ENCODE measurements around the gene KCNT1. TPM values are rescaled to one million over a fixed set of nuclear protein-coding genes. Genes with fewer than 3 reads are reported as not detected.

KCNT1 gene
- polyA plus RNA-seq (2011; rRNA removed), result not detected in 2 replicates
- polyA minus RNA-seq (2011; rRNA and poly(A)+ RNA removed), result not detected in 2 replicates

GRCh38 chr9:135701959-135702721 is at the start of gene KCNT1:
KCNT1 (plus strand) TSS chr9:135702185; CDS start chr9:135702259, 74 bp downstream.
- CTCF ChIA-PET, result interaction anchor here (0.6 to 1.3 kb wide), 4 partner anchors 8 to 15 kb away, joined by 3 to 4 read pairs (median 3); no protein-coding TSS in a partner anchor
- Histone ChIP-seq H3K27me3 (ENCODE audit: control insufficient read depth, insufficient read depth, low read length) (peaks cover 3% of the 10 kb centered on the region; the same call in 1 of the 2 replicates), H3K36me3 (ENCODE audit: control insufficient read depth, insufficient read depth, low read length) (no peaks in the 10 kb centered on the region), H3K4me3 (ENCODE audit: low read depth, low read length) (no peak within 1 kb of the TSS; the same call in 1 of the 2 replicates)
- TF ChIP-seq, protein P1, sequence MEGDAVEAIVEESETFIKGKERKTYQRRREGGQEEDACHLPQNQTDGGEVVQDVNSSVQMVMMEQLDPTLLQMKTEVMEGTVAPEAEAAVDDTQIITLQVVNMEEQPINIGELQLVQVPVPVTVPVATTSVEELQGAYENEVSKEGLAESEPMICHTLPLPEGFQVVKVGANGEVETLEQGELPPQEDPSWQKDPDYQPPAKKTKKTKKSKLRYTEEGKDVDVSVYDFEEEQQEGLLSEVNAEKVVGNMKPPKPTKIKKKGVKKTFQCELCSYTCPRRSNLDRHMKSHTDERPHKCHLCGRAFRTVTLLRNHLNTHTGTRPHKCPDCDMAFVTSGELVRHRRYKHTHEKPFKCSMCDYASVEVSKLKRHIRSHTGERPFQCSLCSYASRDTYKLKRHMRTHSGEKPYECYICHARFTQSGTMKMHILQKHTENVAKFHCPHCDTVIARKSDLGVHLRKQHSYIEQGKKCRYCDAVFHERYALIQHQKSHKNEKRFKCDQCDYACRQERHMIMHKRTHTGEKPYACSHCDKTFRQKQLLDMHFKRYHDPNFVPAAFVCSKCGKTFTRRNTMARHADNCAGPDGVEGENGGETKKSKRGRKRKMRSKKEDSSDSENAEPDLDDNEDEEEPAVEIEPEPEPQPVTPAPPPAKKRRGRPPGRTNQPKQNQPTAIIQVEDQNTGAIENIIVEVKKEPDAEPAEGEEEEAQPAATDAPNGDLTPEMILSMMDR (IDR thresholded peaks at IDR 0.05; ENCODE audit: insufficient read depth, low read depth, low read length), result peak; percentile 45
- DNase-seq (ENCODE audit: low read depth), result no peak
- POLR2A ChIA-PET, result no interaction called here

DNA sequence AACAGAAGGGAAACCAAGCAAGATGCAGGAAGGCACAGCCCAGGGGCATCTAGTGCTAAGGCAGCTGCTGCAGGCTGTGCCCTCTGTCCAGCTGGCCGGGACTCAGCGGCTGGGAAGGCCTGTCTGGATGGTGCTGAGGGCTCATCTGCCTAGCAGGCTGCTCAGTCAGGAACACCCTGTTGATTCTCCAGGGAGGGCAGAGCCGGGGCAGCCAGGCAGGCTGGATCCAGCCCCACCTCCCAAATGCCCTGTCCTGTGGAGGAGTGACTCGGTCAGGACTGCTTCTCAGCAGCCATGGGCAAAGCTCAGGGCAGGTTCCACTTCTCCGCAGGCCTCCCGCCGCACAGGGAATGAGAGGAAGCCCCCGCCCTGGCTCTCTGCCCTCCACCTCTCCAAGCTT is 46.7 kb upstream of the KCNT1 start:
- DNase-seq (ENCODE audit: low read depth), result no peak
- Histone ChIP-seq H3K4me3 (ENCODE audit: low read depth, low read length) (no peak overlapping the region), H3K27me3 (ENCODE audit: control insufficient read depth, insufficient read depth, low read length) (no peaks in the 10 kb centered on the region; the same call in 1 of the 2 replicates), H3K36me3 (ENCODE audit: control insufficient read depth, insufficient read depth, low read length) (no peaks in the 10 kb centered on the region)
- TF ChIP-seq, protein P1 (IDR thresholded peaks at IDR 0.05; ENCODE audit: insufficient read depth, low read depth, low read length), result no peak
- ChIA-PET CTCF (no interaction called here), POLR2A (no interaction called here)

DNA sequence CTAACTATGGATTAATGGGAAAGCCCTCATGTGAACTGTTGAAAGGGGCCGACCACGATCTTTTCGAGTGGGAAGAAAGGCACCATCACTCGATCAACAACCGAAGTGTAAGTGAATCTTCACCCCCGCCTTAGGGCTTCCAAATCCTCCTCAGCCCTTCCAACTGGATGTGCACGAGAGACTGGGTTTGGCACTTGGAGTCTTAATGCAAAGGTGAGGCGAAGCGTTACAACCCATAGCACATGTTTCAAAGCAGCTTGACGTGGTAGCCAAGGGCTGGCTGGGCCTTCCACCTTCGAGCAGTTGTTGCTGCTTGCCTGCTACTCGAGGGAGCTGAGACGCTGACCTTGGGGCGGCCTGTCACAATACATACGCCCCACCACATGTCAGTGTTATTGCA is 44.6 kb upstream of the KCNT1 start:
- H3K4me3 ChIP-seq (ENCODE audit: low read depth, low read length), result no peak overlapping the region
- POLR2A ChIA-PET, result no interaction called here
- DNase-seq (ENCODE audit: low read depth), result no peak
- TF ChIP-seq, protein P1 (IDR thresholded peaks at IDR 0.05; ENCODE audit: insufficient read depth, low read depth, low read length), result no peak
- CTCF ChIA-PET, result no interaction called here
- H3K27me3 ChIP-seq (ENCODE audit: control insufficient read depth, insufficient read depth, low read length), result no peaks in the 10 kb centered on the region
- H3K36me3 ChIP-seq (ENCODE audit: control insufficient read depth, insufficient read depth, low read length), result no peaks in the 10 kb centered on the region

GRCh38 chr9:135659252-135659651 is 42.7 kb upstream of the KCNT1 start:
- no peaks in the 10 kb centered on the region for H3K36me3 ChIP-seq (ENCODE audit: control insufficient read depth, insufficient read depth, low read length)
- no peak for DNase-seq (ENCODE audit: low read depth)
- H3K27me3 ChIP-seq (ENCODE audit: control insufficient read depth, insufficient read depth, low read length), result no peaks in the 10 kb centered on the region
- TF ChIP-seq, protein P1 (IDR thresholded peaks at IDR 0.05; ENCODE audit: insufficient read depth, low read depth, low read length), result no peak
- no peak overlapping the region for H3K4me3 ChIP-seq (ENCODE audit: low read depth, low read length)
- POLR2A ChIA-PET, result no interaction called here
- CTCF ChIA-PET, result no interaction called here

- ChIA-PET POLR2A (no interaction called here), CTCF (no interaction called here)
- Histone ChIP-seq H3K27me3 (ENCODE audit: control insufficient read depth, insufficient read depth, low read length) (no peaks in the 10 kb centered on the region), H3K36me3 (ENCODE audit: control insufficient read depth, insufficient read depth, low read length) (no peaks in the 10 kb centered on the region), H3K4me3 (ENCODE audit: low read depth, low read length) (no peak overlapping the region)
- TF ChIP-seq, protein P1 (IDR thresholded peaks at IDR 0.05; ENCODE audit: insufficient read depth, low read depth, low read length), result no peak
- no peak for DNase-seq (ENCODE audit: low read depth)
Observed at GRCh38 chr9:135660407-135660806, 41.6 kb upstream of the KCNT1 start.

Data from BJ (cell line).